Activated CD8-positive, alpha-beta T cell treated with anti-CD3 and anti-CD28 coated beads for 36 hours (primary cell): ENCODE data around the gene HOXA2. TPM values are rescaled to one million over a fixed set of nuclear protein-coding genes. Genes with fewer than 3 reads are reported as not detected.

Experiments used
- ATAC-seq: fragments of 200-7000 bp; cut with Tn5 transposase; one replicate; pipeline ENCODE4 v1.10.0; 2021; ENCODE audit warnings: mild to moderate bottlenecking, moderate library complexity
- CTCF ChIA-PET: fragments of 350-600 bp; sonication (Branson Sonifier 250); formaldehyde crosslinking; loops from one replicate; lab custom pipeline; 2021; ENCODE audit warnings: antibody characterized with exemption; lab: Charles Lee
- POLR2A ChIA-PET: fragments of 350-600 bp; sonication (Branson Sonifier 250); formaldehyde crosslinking; loops from one replicate; lab custom pipeline; 2021; ENCODE audit warnings: antibody characterized with exemption; lab: Charles Lee
- DNase-seq: peaks from one replicate; pipeline ENCODE4 v3.0.0-alpha.2; 2020
- H3K27ac Mint-ChIP-seq: one replicate; pipeline ENCODE4 v1.8.0; 2021; ENCODE audit warnings: mild to moderate bottlenecking, mixed read lengths
- H3K27me3 Mint-ChIP-seq: one replicate; pipeline ENCODE4 v1.8.0; 2021; ENCODE audit warnings: mixed read lengths
- H3K36me3 Mint-ChIP-seq: one replicate; pipeline ENCODE4 v1.8.0; 2021; ENCODE audit warnings: low read depth, mixed read lengths
- H3K4me1 Mint-ChIP-seq: one replicate; pipeline ENCODE4 v1.8.0; 2021; ENCODE audit warnings: low read depth, mixed read lengths
- H3K4me3 Mint-ChIP-seq: one replicate; pipeline ENCODE4 v1.8.0; 2021; ENCODE audit warnings: mild to moderate bottlenecking, moderate library complexity, mixed read lengths
- H3K9me3 Mint-ChIP-seq: one replicate; pipeline ENCODE4 v1.8.0; 2021; ENCODE audit warnings: mixed read lengths
- intact Hi-C: fragments of 100-400 bp; cut with micrococcal nuclease; formaldehyde crosslinking; loops from one replicate; pipeline ENCODE4 v1.10.0; 2022
- total RNA-seq, 2 experiments: library from RNA; stranded (reverse); gene quantifications; one replicate each; pipeline ENCODE4 v1.2.3, GENCODE V29; 2021
- TF ChIP-seq, protein P1 (sequence below): fragments of 200-600 bp; IDR thresholded peaks from one replicate; pipeline ENCODE4 v1.8.0; 2022; ENCODE audit warnings: antibody characterized with exemption, mild to moderate bottlenecking

Gene HOXA2
- total RNA-seq, 2 experiments from 2014 or later: not detected

DNA sequence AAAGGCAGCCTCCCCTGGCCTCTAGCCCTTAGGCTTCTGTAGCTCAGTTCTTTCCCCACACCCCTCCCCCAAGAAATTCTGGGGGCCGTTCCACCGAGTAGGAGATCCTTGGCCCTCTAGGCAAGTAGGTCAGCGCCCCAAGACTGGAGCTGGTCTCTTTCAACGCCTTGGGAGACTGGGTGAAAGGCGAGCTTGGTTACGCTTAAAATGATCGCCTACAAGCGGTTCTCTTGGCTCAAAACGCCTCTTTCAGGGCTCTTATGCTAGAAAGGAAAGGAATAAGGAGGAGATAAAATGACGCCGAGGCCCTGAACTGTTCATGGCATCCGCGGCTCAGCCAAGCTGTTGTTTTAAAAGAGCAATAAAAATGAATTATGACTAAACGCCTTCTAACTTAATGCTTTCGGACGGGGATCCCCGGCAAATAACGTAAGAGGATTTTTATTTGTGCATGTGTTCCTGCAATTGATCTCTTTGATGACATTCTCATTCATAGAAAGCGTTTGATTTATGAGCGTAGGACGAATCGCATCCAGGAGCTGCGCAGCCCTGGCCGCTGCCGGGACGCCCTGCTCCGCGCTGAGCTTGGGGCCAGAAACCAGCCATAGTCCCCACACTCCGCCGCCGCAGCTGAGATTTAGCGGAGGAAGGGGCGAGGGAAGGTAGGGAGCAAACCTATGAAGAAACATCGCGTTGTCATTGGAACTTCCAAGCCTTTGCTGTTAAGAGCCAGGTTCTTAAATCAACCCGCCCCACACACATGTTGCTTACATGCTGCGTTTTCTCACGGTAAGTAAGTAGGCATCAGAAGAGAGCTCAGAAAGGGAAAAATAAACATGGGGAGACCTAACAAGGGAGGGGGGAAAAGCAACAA, 3.7 kb downstream of the HOXA2 start:
- peaks cover 55% of the 10 kb centered on the region for H3K27me3 Mint-ChIP-seq
- TF ChIP-seq, protein P1, sequence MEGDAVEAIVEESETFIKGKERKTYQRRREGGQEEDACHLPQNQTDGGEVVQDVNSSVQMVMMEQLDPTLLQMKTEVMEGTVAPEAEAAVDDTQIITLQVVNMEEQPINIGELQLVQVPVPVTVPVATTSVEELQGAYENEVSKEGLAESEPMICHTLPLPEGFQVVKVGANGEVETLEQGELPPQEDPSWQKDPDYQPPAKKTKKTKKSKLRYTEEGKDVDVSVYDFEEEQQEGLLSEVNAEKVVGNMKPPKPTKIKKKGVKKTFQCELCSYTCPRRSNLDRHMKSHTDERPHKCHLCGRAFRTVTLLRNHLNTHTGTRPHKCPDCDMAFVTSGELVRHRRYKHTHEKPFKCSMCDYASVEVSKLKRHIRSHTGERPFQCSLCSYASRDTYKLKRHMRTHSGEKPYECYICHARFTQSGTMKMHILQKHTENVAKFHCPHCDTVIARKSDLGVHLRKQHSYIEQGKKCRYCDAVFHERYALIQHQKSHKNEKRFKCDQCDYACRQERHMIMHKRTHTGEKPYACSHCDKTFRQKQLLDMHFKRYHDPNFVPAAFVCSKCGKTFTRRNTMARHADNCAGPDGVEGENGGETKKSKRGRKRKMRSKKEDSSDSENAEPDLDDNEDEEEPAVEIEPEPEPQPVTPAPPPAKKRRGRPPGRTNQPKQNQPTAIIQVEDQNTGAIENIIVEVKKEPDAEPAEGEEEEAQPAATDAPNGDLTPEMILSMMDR: no peak
- POLR2A ChIA-PET: interaction anchor here (1.3 kb wide), 1 partner anchor 12 kb away, joined by 3 read pairs; no protein-coding TSS in a partner anchor
- no peak overlapping the region for H3K4me3 Mint-ChIP-seq
- H3K27ac Mint-ChIP-seq: no peak overlapping the region
- intact Hi-C loops: no loop called here
- ATAC-seq (no peak), DNase-seq (no peak)
- no peaks in the 10 kb centered on the region for H3K9me3 Mint-ChIP-seq
- H3K36me3 Mint-ChIP-seq: peaks cover 4% of the 10 kb centered on the region
- CTCF ChIA-PET: interaction anchor here (1.5 to 2.4 kb wide), 2 partner anchors 8 to 52 kb away, joined by 4 to 9 read pairs; no protein-coding TSS in a partner anchor
- H3K4me1 Mint-ChIP-seq: peaks cover 30% of the 10 kb centered on the region

DNA sequence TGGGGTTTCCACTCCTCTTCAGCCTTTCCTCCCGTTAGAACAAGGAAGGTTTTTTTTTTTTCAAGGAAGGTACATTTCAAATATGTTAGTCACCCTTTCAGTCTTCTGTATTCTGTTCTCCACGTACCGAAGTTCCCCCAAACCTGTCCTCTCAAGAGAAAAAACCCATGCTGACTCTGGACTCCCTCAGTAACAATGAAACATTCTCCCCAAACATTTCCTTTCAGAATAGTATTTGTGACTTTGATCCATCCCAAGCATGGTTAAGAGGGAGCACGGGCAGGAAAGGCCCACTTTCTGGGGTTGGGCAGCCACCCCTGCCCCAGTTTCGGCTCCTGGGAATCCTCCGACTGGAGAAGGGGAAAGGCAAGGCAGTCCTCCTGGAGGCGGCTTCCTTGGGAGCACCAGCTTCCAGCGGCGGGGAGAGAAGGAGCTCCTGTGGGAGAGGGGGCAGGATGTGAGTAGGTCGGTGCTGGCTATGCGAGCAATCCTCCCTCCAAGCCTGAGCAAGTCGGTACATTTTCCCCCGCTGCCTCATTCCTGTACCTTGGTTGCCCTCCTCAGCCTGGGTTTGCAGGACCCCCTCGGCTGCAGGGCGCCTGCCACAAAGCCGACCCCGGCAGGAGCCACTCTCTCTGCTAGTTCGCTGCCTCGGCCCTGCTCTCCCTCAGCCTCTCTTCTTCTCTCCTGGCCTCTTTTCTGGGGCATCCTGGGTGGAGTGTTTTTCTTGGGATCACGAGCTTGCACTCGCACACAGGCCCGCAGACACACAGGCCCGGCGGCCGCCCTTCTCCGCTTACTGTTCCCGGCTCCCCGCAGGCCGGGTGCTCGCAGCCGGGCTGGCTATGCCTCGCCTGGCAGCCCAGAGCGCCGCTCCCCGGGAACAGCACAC, 4.6 kb downstream of the HOXA2 start:
- peaks cover 4% of the 10 kb centered on the region for H3K36me3 Mint-ChIP-seq
- ATAC-seq: no peak
- TF ChIP-seq, protein P1: no peak
- CTCF ChIA-PET: interaction anchor here (1.4 to 2.4 kb wide), 2 partner anchors 53 to 63 kb away, joined by 5 to 9 read pairs; no protein-coding TSS in a partner anchor
- H3K4me3 Mint-ChIP-seq: peak overlapping the region; percentile 77
- DNase-seq: no peak
- H3K27ac Mint-ChIP-seq: no peak overlapping the region
- POLR2A ChIA-PET: interaction anchor here (1.0 to 1.3 kb wide), 2 partner anchors 58 to 63 kb away, joined by 3 to 5 read pairs; partner anchors contain the start of gene HOXA7
- intact Hi-C loops: no loop called here
- no peaks in the 10 kb centered on the region for H3K9me3 Mint-ChIP-seq
- H3K27me3 Mint-ChIP-seq: peaks cover 51% of the 10 kb centered on the region
- H3K4me1 Mint-ChIP-seq: peaks cover 26% of the 10 kb centered on the region

DNA sequence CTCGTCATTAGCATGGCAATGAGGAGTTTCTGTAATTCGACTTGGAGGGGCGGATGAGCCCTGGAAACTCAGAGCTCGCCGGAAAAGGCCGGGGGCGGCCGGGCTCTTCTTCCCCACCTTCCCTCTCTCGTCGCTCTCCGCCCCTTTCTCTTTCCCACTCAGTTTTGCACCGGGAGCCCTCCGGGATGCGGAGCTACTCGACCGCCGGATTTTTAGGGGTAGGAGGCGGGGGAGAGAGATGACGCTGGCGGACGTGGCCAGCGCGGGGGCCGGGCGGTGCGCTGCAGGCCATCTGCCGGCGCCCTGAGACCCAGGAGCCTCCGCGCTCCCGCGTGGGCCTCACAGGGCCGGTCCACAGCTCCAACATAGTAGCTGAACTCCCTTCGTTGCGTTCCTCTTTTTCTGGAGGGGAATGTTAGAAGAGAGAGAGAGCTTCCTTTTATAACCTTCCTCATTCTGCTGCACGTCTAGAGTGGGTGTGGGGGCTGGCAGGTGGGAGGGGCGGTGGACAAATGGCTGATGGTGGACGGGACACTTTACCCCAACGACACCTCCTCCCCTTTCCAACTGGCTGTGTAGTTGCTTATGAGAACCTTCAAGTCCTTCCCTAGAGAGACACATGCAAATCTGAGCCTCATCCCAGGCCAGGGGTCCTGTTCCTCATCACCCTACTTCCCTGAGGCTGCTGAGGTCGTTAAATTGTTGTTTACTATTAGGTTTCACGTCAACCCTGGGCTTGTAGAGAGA, 5.5 kb downstream of the HOXA2 start:
- ChIA-PET POLR2A (interaction anchor here (1.0 to 1.3 kb wide), 3 partner anchors 8 to 64 kb away, joined by 3 to 5 read pairs (median 3); partner anchors contain the start of gene HOXA7), CTCF (interaction anchor here (1.4 to 2.4 kb wide), 3 partner anchors 8 to 64 kb away, joined by 4 to 9 read pairs (median 5); no protein-coding TSS in a partner anchor)
- H3K4me3 Mint-ChIP-seq: peak overlapping the region; percentile 77
- DNase-seq: peak; percentile 8
- H3K9me3 Mint-ChIP-seq: no peaks in the 10 kb centered on the region
- H3K36me3 Mint-ChIP-seq: peaks cover 4% of the 10 kb centered on the region
- peaks cover 20% of the 10 kb centered on the region for H3K4me1 Mint-ChIP-seq
- ATAC-seq: no peak
- peaks cover 51% of the 10 kb centered on the region for H3K27me3 Mint-ChIP-seq
- intact Hi-C loops: no loop called here
- TF ChIP-seq, protein P1: no peak
- no peak overlapping the region for H3K27ac Mint-ChIP-seq

DNA sequence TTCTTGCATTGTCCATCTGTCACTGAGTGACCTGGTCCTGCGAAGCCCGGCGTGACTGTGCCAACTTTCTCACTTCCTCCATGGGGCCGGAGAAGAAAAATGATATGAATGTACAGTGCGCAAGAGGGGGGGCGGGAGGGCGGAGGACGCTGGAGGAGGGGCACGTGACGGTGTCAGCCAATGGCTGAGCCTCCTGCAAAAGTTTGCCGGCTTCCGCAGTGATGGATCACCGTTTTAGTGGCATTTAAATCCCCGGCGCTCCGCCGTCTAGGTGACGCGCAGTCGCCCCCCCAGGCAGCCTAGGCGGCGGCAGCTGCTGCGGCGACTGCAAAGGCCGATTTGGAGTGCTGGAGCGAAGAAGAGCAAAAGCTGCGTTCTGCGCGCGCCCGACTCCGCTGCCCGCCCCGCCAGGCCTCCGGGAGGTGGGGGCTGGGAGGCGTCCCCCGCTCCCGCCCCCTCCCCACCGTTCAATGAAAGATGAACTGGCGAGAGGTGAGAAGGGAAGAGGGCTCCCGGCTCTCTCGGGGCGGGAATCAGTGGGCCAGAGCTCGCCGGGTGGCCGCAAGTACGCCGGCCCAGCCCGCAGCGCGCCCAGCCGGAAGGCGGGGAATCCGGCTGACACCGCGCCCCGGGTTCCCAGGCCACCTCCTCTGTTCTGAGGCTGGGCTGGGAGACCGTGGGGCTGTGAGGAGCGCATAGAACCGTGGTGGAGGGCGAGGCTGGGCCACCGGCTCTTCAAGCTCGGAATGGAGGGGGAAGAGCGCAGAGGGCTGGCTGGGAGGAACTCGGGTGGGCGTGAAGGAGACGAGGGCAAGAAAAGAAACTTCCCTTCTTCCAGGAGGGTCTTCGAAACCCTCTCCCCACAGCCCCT, 6.4 kb downstream of the HOXA2 start, which contains the start of gene HOXA1:
Gene HOXA1 (minus strand): TSS at position 104 of the 871 bp plus-strand sequence. CDS start 88 bp downstream, at position 16.
- Mint-ChIP-seq H3K9me3 (no peaks in the 10 kb centered on the region), H3K4me1 (peaks cover 17% of the 10 kb centered on the region), H3K36me3 (peaks cover 4% of the 10 kb centered on the region), H3K4me3 (peak within 1 kb of the TSS; percentile 77), H3K27me3 (peaks cover 50% of the 10 kb centered on the region), H3K27ac (peak within 1 kb of the TSS; percentile 64)
- peak; percentile 90 for DNase-seq
- peak; percentile 95 for ATAC-seq
- CTCF ChIA-PET: interaction anchor here (0.6 to 2.4 kb wide), 4 partner anchors 9 to 65 kb away, joined by 3 to 9 read pairs (median 4); no protein-coding TSS in a partner anchor
- TF ChIP-seq, protein P1: no peak
- intact Hi-C loops: no loop called here
- POLR2A ChIA-PET: interaction anchor here (1.0 to 1.3 kb wide), 2 partner anchors 9 to 60 kb away, joined by 3 to 5 read pairs; partner anchors contain the start of gene HOXA7
